PC-3 (cell line): ENCODE measurements around the gene ENAM. TPM values are rescaled to one million over a fixed set of nuclear protein-coding genes. Genes with fewer than 3 reads are reported as not detected.
"Not testable (repeated sequence)": the region's sequence is repeated elsewhere in the genome, so short reads cannot be mapped to it uniquely, and the experiment has no call there.

Source experiments
- ATAC-seq: fragments of 200-7000 bp; cut with Tn5 transposase; 2 replicates; pipeline ENCODE4 v1.9.1; 2020; ENCODE audit warnings: mild to moderate bottlenecking, moderate library complexity
- BruUV-seq: library from RNA; stranded (reverse); fragments of 400-500 nt; replicated peaks from 2 replicates; lab custom pipeline; 2021; lab: Mats Ljungman, UMichigan
- CTCF ChIA-PET: fragments of 300-600 bp; sonication (Branson Sonifier 250); formaldehyde crosslinking; loops from one replicate; lab custom pipeline; 2022; ENCODE audit warnings: antibody characterized with exemption; lab: Charles Lee
- POLR2A ChIA-PET: fragments of 300-600 bp; sonication (Branson Sonifier 250); formaldehyde crosslinking; loops from one replicate; lab custom pipeline; 2022; ENCODE audit warnings: antibody characterized with exemption; ENCODE audit not compliant: unreplicated experiment; lab: Charles Lee
- DNase-seq: peaks from one replicate; pipeline ENCODE4 v3.0.0-alpha.2; 2015
- H2AFZ ChIP-seq: fragments of 300-600 bp; sonication (generic); 2 replicates; pipeline ENCODE4 v1.6.0; 2016; ENCODE audit warnings: antibody characterized with exemption, low read length
- H3F3A ChIP-seq: fragments of 300-600 bp; sonication (generic); one replicate; pipeline ENCODE4 v1.6.0; 2017; ENCODE audit warnings: antibody characterized with exemption, low read length, control low read depth, mild to moderate bottlenecking; ENCODE audit not compliant: unreplicated experiment
- H3K27ac ChIP-seq: fragments of 300-600 bp; sonication (generic); 2 replicates; pipeline ENCODE4 v1.5.1; 2016; ENCODE audit warnings: mild to moderate bottlenecking, low read length
- H3K27me3 ChIP-seq: fragments of 300-600 bp; sonication (generic); 2 replicates; pipeline ENCODE4 v1.6.1; 2016; ENCODE audit warnings: low read length, mixed read lengths
- H3K36me3 ChIP-seq: fragments of 300-600 bp; sonication (generic); 2 replicates; pipeline ENCODE4 v1.6.1; 2016; ENCODE audit warnings: low read depth, mixed run types, low read length, mixed read lengths
- H3K4me1 ChIP-seq: fragments of 300-600 bp; sonication (generic); 2 replicates; pipeline ENCODE4 v1.5.1; 2016; ENCODE audit warnings: low read length; ENCODE audit not compliant: insufficient read depth
- H3K4me2 ChIP-seq: fragments of 300-600 bp; sonication (generic); 2 replicates; pipeline ENCODE4 v1.6.0; 2016; ENCODE audit warnings: low read length
- H3K4me3 ChIP-seq: fragments of 300-600 bp; sonication (generic); 2 replicates; pipeline ENCODE4 v1.5.1; 2016; ENCODE audit warnings: mild to moderate bottlenecking, low read length, mixed read lengths
- H3K79me2 ChIP-seq: fragments of 300-600 bp; sonication (generic); 2 replicates; pipeline ENCODE4 v1.6.1; 2017; ENCODE audit warnings: low read length, mixed read lengths
- H3K9ac ChIP-seq: fragments of 300-600 bp; sonication (generic); 2 replicates; pipeline ENCODE4 v1.6.0; 2016; ENCODE audit warnings: mild to moderate bottlenecking, low read length
- H3K9me2 ChIP-seq: fragments of 300-600 bp; sonication (generic); replicated peaks from 2 replicates; pipeline ENCODE4 v1.6.1; 2016; ENCODE audit warnings: mixed run types, low read length, mixed read lengths
- H3K9me3 ChIP-seq: fragments of 300-600 bp; sonication (generic); 2 replicates; pipeline ENCODE4 v1.6.1; 2016; ENCODE audit warnings: low read length, mixed read lengths
- H4K20me1 ChIP-seq: fragments of 300-600 bp; sonication (generic); 2 replicates; pipeline ENCODE4 v1.6.1; 2016; ENCODE audit warnings: low read length, mixed read lengths
- EZH2 ChIP-seq: fragments of 300-600 bp; sonication (generic); IDR thresholded peaks from one replicate; pipeline ENCODE4 v1.6.1; 2017; ENCODE audit warnings: antibody characterized with exemption, mild to moderate bottlenecking, low read length; ENCODE audit not compliant: unreplicated experiment
- EZH2phosphoT487 ChIP-seq: fragments of 300-600 bp; sonication (generic); IDR thresholded peaks from 2 replicates; pipeline ENCODE4 v1.6.1; 2018; ENCODE audit warnings: mild to moderate bottlenecking, antibody characterized with exemption, low read length, borderline replicate concordance
- intact Hi-C: fragments of 100-400 bp; cut with micrococcal nuclease; formaldehyde crosslinking; loops from 2 replicates; pipeline ENCODE4 v1.9.0; 2023
- total RNA-seq: library from RNA; depleted of rRNA; stranded (reverse); fragments of >200 nt; gene quantifications from 2 replicates; pipeline ENCODE4 v1.2.3, GENCODE V29; 2014
- TF ChIP-seq, protein P1 (sequence below): fragments of 300-600 bp; sonication (generic); conservative IDR thresholded peaks from 2 replicates; pipeline ENCODE4 v1.5.1; 2017; ENCODE audit warnings: antibody characterized with exemption, low read depth, mild to moderate bottlenecking, low read length

Gene ENAM
- total RNA-seq, 1 experiment from 2014 or later = not detected

DNA sequence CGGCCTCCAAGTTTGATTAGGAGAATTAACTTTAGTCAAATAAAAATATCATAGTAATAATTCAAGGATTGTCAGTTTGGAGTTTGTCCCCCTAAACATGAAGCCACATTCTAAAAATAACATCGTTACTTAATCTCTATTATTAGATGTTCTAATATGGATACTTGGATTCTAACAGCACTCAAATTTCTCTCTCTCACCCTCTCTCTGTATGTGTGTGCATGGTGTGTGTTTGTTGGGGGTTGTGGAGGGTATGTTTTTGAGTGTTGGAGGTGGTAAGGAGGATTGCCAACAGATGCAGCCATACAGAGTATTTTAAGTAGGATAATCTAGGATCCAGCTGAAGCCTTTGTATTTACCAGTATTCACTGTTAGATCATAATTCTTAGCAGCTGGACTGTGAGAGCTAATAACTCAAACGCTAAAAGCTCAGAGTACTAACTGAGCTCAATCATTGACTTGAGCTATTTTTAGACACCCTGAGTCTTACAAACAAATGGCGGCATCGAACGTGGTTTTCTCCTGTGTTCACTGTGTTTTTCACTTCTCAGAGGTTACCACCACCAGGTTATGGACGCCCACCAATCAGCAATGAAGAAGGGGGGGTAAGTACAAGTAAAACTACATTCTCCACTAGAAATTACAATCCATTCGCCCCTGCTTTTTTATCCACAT lies 8.8 kb downstream of the ENAM start:
- no peak for DNase-seq
- intact Hi-C loops = no loop called here

DNA sequence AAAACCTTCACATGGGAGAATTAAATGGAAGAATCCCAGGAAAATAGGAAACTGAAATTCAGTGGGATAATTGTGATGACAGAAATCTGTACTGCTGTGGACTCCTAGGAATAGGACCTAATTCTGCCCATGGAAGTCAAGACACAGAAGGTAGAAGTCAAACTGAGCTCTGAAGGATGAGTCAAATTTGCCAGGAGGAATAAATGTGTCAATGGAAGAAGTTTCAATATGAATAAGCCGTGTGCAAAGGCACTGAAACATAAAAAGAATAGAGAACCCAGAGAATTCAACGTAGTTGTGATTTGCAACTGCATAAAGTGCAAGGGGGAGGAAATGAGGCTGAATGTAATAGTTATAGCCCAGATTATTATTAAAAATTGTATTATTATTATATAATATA lies 11.6 kb downstream of the ENAM start:
- POLR2A ChIA-PET = no interaction called here
- H2AFZ ChIP-seq = no peak overlapping the region

More for the DNA sequence above, 8.8 kb downstream of the ENAM start:
- Histone ChIP-seq H3K4me3 (no peak overlapping the region), H3K79me2 (no peaks in the 10 kb centered on the region), H3K9me3 (no peaks in the 10 kb centered on the region), H3F3A (no peaks in the 10 kb centered on the region), H3K9me2 (no peaks in the 10 kb centered on the region), H3K27ac (no peak overlapping the region), H2AFZ (no peak overlapping the region; the same call in 1 of the 2 replicates), H4K20me1 (no peaks in the 10 kb centered on the region), H3K9ac (no peak overlapping the region), H3K36me3 (no peaks in the 10 kb centered on the region), H3K27me3 (no peaks in the 10 kb centered on the region), H3K4me2 (no peak overlapping the region), H3K4me1 (peaks cover 7% of the 10 kb centered on the region)
- TF ChIP-seq EZH2 = no peak
- no peak for TF ChIP-seq EZH2phosphoT487
- TF ChIP-seq, protein P1, sequence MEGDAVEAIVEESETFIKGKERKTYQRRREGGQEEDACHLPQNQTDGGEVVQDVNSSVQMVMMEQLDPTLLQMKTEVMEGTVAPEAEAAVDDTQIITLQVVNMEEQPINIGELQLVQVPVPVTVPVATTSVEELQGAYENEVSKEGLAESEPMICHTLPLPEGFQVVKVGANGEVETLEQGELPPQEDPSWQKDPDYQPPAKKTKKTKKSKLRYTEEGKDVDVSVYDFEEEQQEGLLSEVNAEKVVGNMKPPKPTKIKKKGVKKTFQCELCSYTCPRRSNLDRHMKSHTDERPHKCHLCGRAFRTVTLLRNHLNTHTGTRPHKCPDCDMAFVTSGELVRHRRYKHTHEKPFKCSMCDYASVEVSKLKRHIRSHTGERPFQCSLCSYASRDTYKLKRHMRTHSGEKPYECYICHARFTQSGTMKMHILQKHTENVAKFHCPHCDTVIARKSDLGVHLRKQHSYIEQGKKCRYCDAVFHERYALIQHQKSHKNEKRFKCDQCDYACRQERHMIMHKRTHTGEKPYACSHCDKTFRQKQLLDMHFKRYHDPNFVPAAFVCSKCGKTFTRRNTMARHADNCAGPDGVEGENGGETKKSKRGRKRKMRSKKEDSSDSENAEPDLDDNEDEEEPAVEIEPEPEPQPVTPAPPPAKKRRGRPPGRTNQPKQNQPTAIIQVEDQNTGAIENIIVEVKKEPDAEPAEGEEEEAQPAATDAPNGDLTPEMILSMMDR = no peak
- ChIA-PET POLR2A (no interaction called here), CTCF (no interaction called here)
- no TSS peak for BruUV-seq
- no peak for ATAC-seq

DNA sequence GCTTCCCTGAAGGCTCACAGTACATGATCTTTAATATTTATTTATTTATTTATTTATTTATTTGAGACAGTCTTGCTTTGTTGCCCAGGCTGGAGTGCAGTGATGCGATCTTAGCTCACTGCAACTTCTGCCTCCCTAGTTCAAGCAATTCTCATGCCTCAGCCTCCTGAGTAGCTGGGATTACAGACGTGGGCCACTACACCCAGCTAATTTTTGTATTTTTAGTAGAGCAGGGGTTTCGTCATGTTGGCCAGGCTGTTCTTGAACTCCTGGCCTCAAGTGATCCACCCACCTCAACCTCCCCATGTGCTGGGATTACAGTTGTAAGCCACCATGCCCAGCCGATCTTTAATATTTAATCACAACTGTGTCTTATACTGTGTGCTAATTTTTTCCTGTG lies 22.2 kb downstream of the ENAM start:
- BruUV-seq, H3K27ac ChIP-seq, H2AFZ ChIP-seq, H3K27me3 ChIP-seq, H3F3A ChIP-seq, ATAC-seq, H3K4me3 ChIP-seq, H4K20me1 ChIP-seq, H3K4me1 ChIP-seq, H3K36me3 ChIP-seq, H3K9me3 ChIP-seq, H3K9me2 ChIP-seq, H3K4me2 ChIP-seq, H3K9ac ChIP-seq, CTCF ChIA-PET, POLR2A ChIA-PET, H3K79me2 ChIP-seq, DNase-seq: not testable (repeated sequence)
- intact Hi-C loops = loop anchor here (5.0 to 10.0 kb wide), 2 partner anchors 84 to 1062 kb away; no protein-coding TSS in a partner anchor

More for the DNA sequence above, 11.6 kb downstream of the ENAM start:
- Histone ChIP-seq H3F3A (no peaks in the 10 kb centered on the region), H3K4me3 (no peak overlapping the region), H3K36me3 (no peaks in the 10 kb centered on the region), H3K9ac (no peak overlapping the region), H4K20me1 (no peaks in the 10 kb centered on the region), H3K9me2 (no peaks in the 10 kb centered on the region), H3K4me2 (no peak overlapping the region), H3K27ac (no peak overlapping the region), H3K27me3 (no peaks in the 10 kb centered on the region), H3K79me2 (no peaks in the 10 kb centered on the region), H3K9me3 (no peaks in the 10 kb centered on the region), H3K4me1 (0 out of 2 replicates have a peak, but pooled peaks cover 4% of the 10 kb centered on the region)
- ATAC-seq (no peak), DNase-seq (no peak)
- TF ChIP-seq EZH2 (no peak), EZH2phosphoT487 (no peak)
- TF ChIP-seq, protein P1 = no peak
- CTCF ChIA-PET = no interaction called here
- BruUV-seq = no TSS peak
- intact Hi-C loops = no loop called here
